Measurements from ENCODE around the gene TBRG4. TPM values are rescaled to one million over a fixed set of nuclear protein-coding genes. Genes with fewer than 3 reads are reported as not detected.

The TBRG4 gene
- total and polyA plus RNA-seq, 2 donors (not counting 3 experiments of a cell fraction or from before 2014, with no cell fraction given) = 43.7 to 56.7 TPM

GRCh38 chr7:45136106-45137060, 24.9 kb upstream of the TBRG4 start:
- TF ChIP-seq MAX (IDR thresholded peaks at IDR 0.05; ENCODE audit: insufficient read depth, insufficient read length) = no peak
- peak; percentile 79 to 83 for TF ChIP-seq CTCF (IDR thresholded peaks at IDR 0.05; ENCODE audit: extremely low read depth in 1 of 2, insufficient read depth in 1 of 2, low read depth in 1 of 2, low read length in 2 of 2)
- peak; percentile 85 for FAIRE-seq
- dilution Hi-C loops (cut with MboI; ENCODE audit: extremely low pct_ligation_motif_present, low sequenced_read_pairs) (no loop called here), intact Hi-C loops (cut with micrococcal nuclease) (loop anchor here (1.0 kb wide), 6 partner anchors 25 to 548 kb away; partner anchors contain the start of gene TBRG4)
- no TSS peak for BruUV-seq (replicated peaks)
- Histone ChIP-seq H3K9me3 (replicated peaks; ENCODE audit: control insufficient read depth, insufficient read depth, low read length) (no peaks in the 10 kb centered on the region), H3K27ac (ENCODE audit: insufficient read depth, low read depth, low read length) (no peak overlapping the region), H4K20me1 (replicated peaks; ENCODE audit: control insufficient read depth, extremely low read depth, insufficient read depth, low read length) (no peaks in the 10 kb centered on the region), H3K36me3 (ENCODE audit: control insufficient read depth in 2 of 2, extremely low read depth in 1 of 2, insufficient read depth in 2 of 2, low read length in 2 of 2) (no peaks in the 10 kb centered on the region), H3K79me2 (ENCODE audit: control insufficient read depth, insufficient read depth, low read length) (no peaks in the 10 kb centered on the region), H3K4me2 (ENCODE audit: insufficient read depth, low read length) (no peak overlapping the region), H3K9ac (replicated peaks; ENCODE audit: extremely low read depth, insufficient read depth, low read length) (no peak overlapping the region), H3K27me3 (ENCODE audit: control insufficient read depth in 2 of 2, insufficient read depth in 2 of 2, low read length in 2 of 2) (peaks cover 4 to 5% of the 10 kb centered on the region in 2 experiments), H2AFZ (ENCODE audit: low read depth, low read length) (no peak overlapping the region), H3K9me1 (replicated peaks; ENCODE audit: control insufficient read depth, extremely low read depth, insufficient read depth, low read length) (no peaks in the 10 kb centered on the region), H3K4me3 (replicated peaks in 1 of 3; ENCODE audit: insufficient read depth in 1 of 3, low read depth in 1 of 3, low read length in 3 of 3) (no peak overlapping the region), H3K4me1 (ENCODE audit: control insufficient read depth, extremely low read depth, insufficient read depth, low read length) (no peaks in the 10 kb centered on the region)
- CTCF ChIA-PET = interaction anchor here (0.6 to 9.8 kb wide), 52 partner anchors 8 to 1337 kb away, joined by 3 to 585 read pairs (median 5); partner anchors contain the start of genes DDX56, H2AZ2, NACAD and TBRG4
- POLR2A ChIA-PET = no interaction called here
- peak; percentile 73 for DNase-seq (ENCODE audit: low read depth, low spot score)

DNA sequence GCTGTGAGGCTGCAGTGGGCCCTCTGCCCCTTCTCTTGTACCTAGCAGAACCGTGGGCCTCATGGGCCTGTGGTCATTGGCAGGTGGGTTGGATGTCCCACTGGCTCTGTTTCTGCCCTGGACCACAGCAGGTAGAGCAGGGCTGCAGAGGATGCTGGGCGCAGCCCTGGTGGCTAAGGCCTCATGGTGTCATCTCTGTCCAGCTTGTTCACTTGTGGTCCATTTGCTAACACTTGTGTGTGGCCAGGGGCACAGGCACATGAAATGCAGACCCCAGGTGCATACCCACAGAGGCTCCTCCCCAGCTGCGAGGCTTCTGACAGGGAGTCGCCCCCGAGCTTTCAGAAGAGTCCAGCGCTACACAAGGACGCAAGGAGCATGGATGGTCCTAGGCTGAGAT, 22.4 kb upstream of the TBRG4 start:
- H3K27ac ChIP-seq (ENCODE audit: insufficient read depth, low read depth, low read length) = no peak overlapping the region
- H3K9me3 ChIP-seq (replicated peaks; ENCODE audit: control insufficient read depth, insufficient read depth, low read length) = no peaks in the 10 kb centered on the region
- intact Hi-C loops (cut with micrococcal nuclease) = no loop called here
- TF ChIP-seq JUN (IDR thresholded peaks at IDR 0.05; ENCODE audit: borderline replicate concordance, insufficient read depth, insufficient read length, low read depth) = no peak
- no peak for TF ChIP-seq EZH2 (IDR thresholded peaks at IDR 0.05; ENCODE audit: borderline replicate concordance, low read depth, low read length, severe bottlenecking)
- no peak for TF ChIP-seq GATA2 (IDR thresholded peaks at IDR 0.05; ENCODE audit: insufficient read depth, insufficient read length, low read depth, low read length)
- no peak for TF ChIP-seq MYC (IDR thresholded peaks at IDR 0.05; ENCODE audit: low read depth, low read length)
- no peak for TF ChIP-seq CTCF (IDR thresholded peaks at IDR 0.05; ENCODE audit: extremely low read depth in 1 of 2, insufficient read depth in 1 of 2, low read depth in 1 of 2, low read length in 2 of 2)
- no peak for TF ChIP-seq FOS (IDR thresholded peaks at IDR 0.05; ENCODE audit: borderline replicate concordance, insufficient read depth, low read length)
- TF ChIP-seq POLR2A (IDR thresholded peaks at IDR 0.05; ENCODE audit: low read depth, low read length) = no peak
- FAIRE-seq (no peak), DNase-seq (ENCODE audit: low read depth, low spot score) (no peak)
- H3K79me2 ChIP-seq (ENCODE audit: control insufficient read depth, insufficient read depth, low read length) = no peaks in the 10 kb centered on the region
- H2AFZ ChIP-seq (ENCODE audit: low read depth, low read length) = no peak overlapping the region
- H4K20me1 ChIP-seq (replicated peaks; ENCODE audit: control insufficient read depth, extremely low read depth, insufficient read depth, low read length) = no peaks in the 10 kb centered on the region
- ChIA-PET CTCF (interaction anchor here (0.6 to 9.8 kb wide), 2 partner anchors 29 to 161 kb away, joined by 3 to 585 read pairs; no protein-coding TSS in a partner anchor), POLR2A (no interaction called here)
- BruUV-seq (replicated peaks) = no TSS peak
- H3K4me3 ChIP-seq (replicated peaks in 1 of 3; ENCODE audit: insufficient read depth in 1 of 3, low read depth in 1 of 3, low read length in 3 of 3) = no peak overlapping the region
- no peaks in the 10 kb centered on the region for H3K9me1 ChIP-seq (replicated peaks; ENCODE audit: control insufficient read depth, extremely low read depth, insufficient read depth, low read length)
- dilution Hi-C loops (cut with MboI; ENCODE audit: extremely low pct_ligation_motif_present, low sequenced_read_pairs) = no loop called here
- no peak overlapping the region for H3K9ac ChIP-seq (replicated peaks; ENCODE audit: extremely low read depth, insufficient read depth, low read length)
- peaks cover 4 to 5% of the 10 kb centered on the region in 2 experiments for H3K27me3 ChIP-seq (ENCODE audit: control insufficient read depth in 2 of 2, insufficient read depth in 2 of 2, low read length in 2 of 2)
- H3K36me3 ChIP-seq (ENCODE audit: control insufficient read depth in 2 of 2, extremely low read depth in 1 of 2, insufficient read depth in 2 of 2, low read length in 2 of 2) = no peaks in the 10 kb centered on the region
- no peaks in the 10 kb centered on the region for H3K4me1 ChIP-seq (ENCODE audit: control insufficient read depth, extremely low read depth, insufficient read depth, low read length)
- no peak overlapping the region for H3K4me2 ChIP-seq (ENCODE audit: insufficient read depth, low read length)
